ENCODE results near the gene RFNG. TPM values are rescaled to one million over a fixed set of nuclear protein-coding genes. Genes with fewer than 3 reads are reported as not detected.

Gene RFNG
- total RNA-seq, 2 donors from 2014 or later: 37.9 to 43.1 TPM

DNA sequence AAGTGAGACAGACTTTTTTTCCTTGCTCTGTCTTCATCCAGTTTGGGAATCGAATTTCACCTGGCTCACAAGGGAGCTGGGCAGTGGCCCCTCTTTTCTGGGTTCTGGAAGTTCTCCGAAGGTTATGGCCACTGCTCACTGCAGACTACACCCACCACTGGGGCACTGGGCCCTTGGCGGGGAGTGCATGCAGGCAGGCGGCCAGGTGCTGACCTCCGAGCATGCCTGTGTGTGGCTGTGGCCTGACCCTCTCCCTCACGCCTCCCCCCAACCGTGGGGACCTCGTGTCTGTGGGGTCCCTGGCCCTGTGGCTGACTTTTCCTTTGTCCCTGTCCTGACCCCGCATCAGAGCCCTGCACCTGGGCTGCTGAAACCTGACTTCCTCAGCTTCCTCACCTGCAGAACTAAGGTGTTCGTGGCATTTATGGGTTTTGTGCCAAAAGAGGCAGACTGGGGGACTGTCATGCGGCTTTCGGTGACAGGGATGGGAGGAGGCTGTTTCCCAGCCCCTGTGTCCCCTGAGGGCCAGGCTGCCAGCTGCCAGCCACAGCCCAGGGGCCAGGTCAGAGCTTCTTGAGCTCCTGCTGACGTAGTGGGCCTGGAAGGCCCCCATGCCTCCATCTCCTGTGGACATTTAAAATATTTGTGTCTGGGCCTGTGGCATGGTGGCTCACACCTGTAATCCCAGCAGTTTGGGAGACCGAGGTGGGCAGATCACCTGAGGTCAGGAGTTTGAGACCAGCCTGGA is 52.7 kb downstream of the RFNG start:
- intact Hi-C loops (cut with DNase I): no loop called here

GRCh38 chr17:81998212-81998611 is 53.4 kb downstream of the RFNG start:
- no peak overlapping the region for H3K27ac ChIP-seq
- H3K4me3 ChIP-seq: no peak overlapping the region
- H3K9me3 ChIP-seq: no peaks in the 10 kb centered on the region
- 89 to 93% methylated on average over 7 of the region's 7 CpGs for WGBS, 2 donors
- DNase-seq: no peak
- H3K27me3 ChIP-seq: no peaks in the 10 kb centered on the region
- no peak for ATAC-seq
- H3K4me1 ChIP-seq: no peaks in the 10 kb centered on the region
- TF ChIP-seq POLR2A (IDR thresholded peaks at IDR 0.05): no peak
- TF ChIP-seq, protein P1, sequence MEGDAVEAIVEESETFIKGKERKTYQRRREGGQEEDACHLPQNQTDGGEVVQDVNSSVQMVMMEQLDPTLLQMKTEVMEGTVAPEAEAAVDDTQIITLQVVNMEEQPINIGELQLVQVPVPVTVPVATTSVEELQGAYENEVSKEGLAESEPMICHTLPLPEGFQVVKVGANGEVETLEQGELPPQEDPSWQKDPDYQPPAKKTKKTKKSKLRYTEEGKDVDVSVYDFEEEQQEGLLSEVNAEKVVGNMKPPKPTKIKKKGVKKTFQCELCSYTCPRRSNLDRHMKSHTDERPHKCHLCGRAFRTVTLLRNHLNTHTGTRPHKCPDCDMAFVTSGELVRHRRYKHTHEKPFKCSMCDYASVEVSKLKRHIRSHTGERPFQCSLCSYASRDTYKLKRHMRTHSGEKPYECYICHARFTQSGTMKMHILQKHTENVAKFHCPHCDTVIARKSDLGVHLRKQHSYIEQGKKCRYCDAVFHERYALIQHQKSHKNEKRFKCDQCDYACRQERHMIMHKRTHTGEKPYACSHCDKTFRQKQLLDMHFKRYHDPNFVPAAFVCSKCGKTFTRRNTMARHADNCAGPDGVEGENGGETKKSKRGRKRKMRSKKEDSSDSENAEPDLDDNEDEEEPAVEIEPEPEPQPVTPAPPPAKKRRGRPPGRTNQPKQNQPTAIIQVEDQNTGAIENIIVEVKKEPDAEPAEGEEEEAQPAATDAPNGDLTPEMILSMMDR (IDR thresholded peaks at IDR 0.05): no peak
- H3K36me3 ChIP-seq (replicated peaks in 1 of 2; ENCODE audit: insufficient read depth in 1 of 2, low read depth in 2 of 2): no peaks in the 10 kb centered on the region
- intact Hi-C loops (cut with DNase I): no loop called here

More for the DNA sequence above, 52.7 kb downstream of the RFNG start:
- DNase-seq (no peak), ATAC-seq (no peak)
- H3K9me3 ChIP-seq: no peaks in the 10 kb centered on the region
- H3K4me1 ChIP-seq: no peaks in the 10 kb centered on the region
- H3K27me3 ChIP-seq: no peaks in the 10 kb centered on the region
- no peaks in the 10 kb centered on the region for H3K36me3 ChIP-seq (replicated peaks in 1 of 2; ENCODE audit: insufficient read depth in 1 of 2, low read depth in 2 of 2)
- no peak overlapping the region for H3K4me3 ChIP-seq
- 89 to 91% methylated on average over 14 of the region's 14 CpGs for WGBS, 2 donors
- TF ChIP-seq, protein P1 (IDR thresholded peaks at IDR 0.05): no peak
- no peak for TF ChIP-seq POLR2A (IDR thresholded peaks at IDR 0.05)
- H3K27ac ChIP-seq: no peak overlapping the region

Other genes starting within 250 kb of the RFNG start
- 1 to 10 TPM in 1 of 2 donors, under 1 TPM in 1; 0.52 to 5.3 TPM for gene GCGR, start 247.7 kb downstream of the RFNG start, total RNA-seq
- gene MCRIP1, start 218.5 kb downstream of the RFNG start, total RNA-seq: 10 to 100 TPM; 46.1 to 65.6 TPM
- not detected for gene PPP1R27, start 216.8 kb downstream of the RFNG start, total RNA-seq
- gene P4HB, start 191.3 kb downstream of the RFNG start, total RNA-seq: 1,000 to 10,000 TPM; 1,462 to 4,394 TPM
- 100 to 1,000 TPM; 109 to 141 TPM for gene ARHGDIA, start 180.5 kb downstream of the RFNG start, total RNA-seq
- gene ALYREF, start 160.2 kb downstream of the RFNG start, total RNA-seq: 10 to 100 TPM; 17.1 to 72.2 TPM
- gene ANAPC11, start 160.1 kb downstream of the RFNG start, total RNA-seq: 100 to 1,000 TPM in 1 of 2 donors, 10 to 100 TPM in 1; 58.1 to 111 TPM
- gene NPB, start 149.6 kb downstream of the RFNG start, total RNA-seq: 1 to 10 TPM in 1 of 2 donors, under 1 TPM in 1; 0.66 to 1.8 TPM
- gene PCYT2, start 140.4 kb downstream of the RFNG start, total RNA-seq: 10 to 100 TPM; 13.0 to 25.1 TPM
- 10 to 100 TPM; 23.9 to 48.5 TPM for gene SIRT7, start 133.6 kb downstream of the RFNG start, total RNA-seq
- gene MAFG, start 124.1 kb downstream of the RFNG start, total RNA-seq: 10 to 100 TPM in 1 of 2 donors, 1 to 10 TPM in 1; 8.3 to 14.5 TPM
- 10 to 100 TPM; 38.2 to 54.2 TPM for gene PYCR1, start 114.5 kb downstream of the RFNG start, total RNA-seq
- not detected for gene MYADML2, start 104.6 kb downstream of the RFNG start, total RNA-seq
- under 1 TPM in 1 of 2 donors, not detected in 1; 0.33 TPM for gene NOTUM, start 90.6 kb downstream of the RFNG start, total RNA-seq
- 10 to 100 TPM; 17.9 to 57.4 TPM for gene ASPSCR1, start 74.2 kb downstream of the RFNG start, total RNA-seq
- 10 to 100 TPM; 16.5 to 24.4 TPM for gene CENPX, start 28.9 kb downstream of the RFNG start, total RNA-seq
- gene LRRC45, start 28.5 kb downstream of the RFNG start, total RNA-seq: 10 to 100 TPM in 1 of 2 donors, 1 to 10 TPM in 1; 8.0 to 36.3 TPM
- gene RAC3, start 20.1 kb downstream of the RFNG start, total RNA-seq: 1 to 10 TPM in 1 of 2 donors, not detected in 1; 3.1 TPM
- 100 to 1,000 TPM in 1 of 2 donors, 10 to 100 TPM in 1; 82.2 to 205 TPM for gene DCXR, start 14.1 kb downstream of the RFNG start, total RNA-seq
- 10 to 100 TPM; 63.0 to 86.4 TPM for gene GPS1, start 87 bp upstream of the RFNG start, total RNA-seq
- gene DUS1L, start 14.0 kb upstream of the RFNG start, total RNA-seq: 100 to 1,000 TPM in 1 of 2 donors, 10 to 100 TPM in 1; 76.0 to 128 TPM
- gene FASN, start 46.4 kb upstream of the RFNG start, total RNA-seq: 100 to 1,000 TPM in 1 of 2 donors, 10 to 100 TPM in 1; 16.3 to 388 TPM
- gene CCDC57, start 161.0 kb upstream of the RFNG start, total RNA-seq: 10 to 100 TPM; 24.1 to 60.3 TPM
- 1 to 10 TPM; 2.0 to 5.4 TPM for gene SLC16A3, start 177.2 kb upstream of the RFNG start, total RNA-seq
- gene CSNK1D, start 221.9 kb upstream of the RFNG start, total RNA-seq: 100 to 1,000 TPM in 1 of 2 donors, 10 to 100 TPM in 1; 37.6 to 116 TPM